Measurements from ENCODE around the gene ZNF526.

ZNF526 gene

DNA sequence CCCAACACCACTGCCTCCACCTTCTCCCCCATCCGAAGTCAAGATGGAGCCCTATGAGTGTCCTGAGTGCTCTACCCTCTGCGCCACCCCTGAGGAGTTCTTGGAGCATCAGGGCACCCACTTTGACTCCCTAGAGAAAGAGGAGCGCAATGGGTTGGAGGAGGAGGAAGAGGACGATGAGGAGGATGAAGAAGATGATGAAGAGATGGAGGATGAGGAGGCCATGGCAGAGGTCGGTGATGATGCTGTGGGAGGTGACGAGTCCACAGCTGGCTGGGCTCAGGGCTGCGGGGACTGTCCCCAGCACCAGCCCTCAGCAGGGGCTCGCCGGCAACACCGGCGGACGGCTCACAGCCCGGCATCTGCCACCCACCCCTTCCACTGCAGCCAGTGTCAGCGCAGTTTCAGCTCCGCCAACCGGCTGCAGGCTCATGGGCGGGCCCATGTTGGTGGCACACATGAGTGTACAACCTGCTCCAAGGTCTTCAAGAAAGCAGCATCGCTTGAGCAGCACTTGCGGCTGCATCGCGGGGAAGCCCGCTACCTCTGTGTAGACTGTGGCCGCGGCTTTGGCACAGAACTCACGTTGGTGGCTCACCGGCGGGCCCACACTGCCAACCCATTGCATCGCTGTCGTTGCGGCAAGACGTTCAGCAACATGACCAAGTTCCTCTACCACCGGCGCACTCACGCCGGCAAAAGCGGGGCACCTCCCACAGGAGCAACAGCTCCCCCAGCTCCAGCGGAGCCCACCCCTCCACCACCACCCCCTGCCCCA, 5.0 kb downstream of the ZNF526 start:
- Histone ChIP-seq H3K9me2 (ENCODE audit: low read depth, low read length) (no peaks in the 10 kb centered on the region), H3K79me2 (ENCODE audit: insufficient read depth, low read length) (peaks cover 17% of the 10 kb centered on the region), H4K20me1 (ENCODE audit: insufficient read depth, low read length) (no peaks in the 10 kb centered on the region), H2AFZ (ENCODE audit: low read length) (no peak overlapping the region), H3K9me3 (ENCODE audit: low read length) (no peaks in the 10 kb centered on the region), H3K4me2 (ENCODE audit: low read length) (no peak overlapping the region), H3K36me3 (ENCODE audit: insufficient read depth, low read length) (peaks cover 60% of the 10 kb centered on the region), H3F3A (ENCODE audit: insufficient read depth, low read length) (no peaks in the 10 kb centered on the region), H3K27me3 (ENCODE audit: insufficient read depth, low read length) (no peaks in the 10 kb centered on the region), H3K4me3 (ENCODE audit: low read depth, low read length, poor library complexity, severe bottlenecking) (no peak overlapping the region), H3K27ac (ENCODE audit: low read depth, low read length, poor library complexity, severe bottlenecking) (no peak overlapping the region), H3K9ac (ENCODE audit: low read length) (no peak overlapping the region), H3K4me1 (ENCODE audit: insufficient read depth, low read length, severe bottlenecking) (peaks cover 18% of the 10 kb centered on the region)
- no peak for TF ChIP-seq EZH2 (IDR thresholded peaks at IDR 0.05; ENCODE audit: borderline replicate concordance, low read length)
- TF ChIP-seq, protein P1, sequence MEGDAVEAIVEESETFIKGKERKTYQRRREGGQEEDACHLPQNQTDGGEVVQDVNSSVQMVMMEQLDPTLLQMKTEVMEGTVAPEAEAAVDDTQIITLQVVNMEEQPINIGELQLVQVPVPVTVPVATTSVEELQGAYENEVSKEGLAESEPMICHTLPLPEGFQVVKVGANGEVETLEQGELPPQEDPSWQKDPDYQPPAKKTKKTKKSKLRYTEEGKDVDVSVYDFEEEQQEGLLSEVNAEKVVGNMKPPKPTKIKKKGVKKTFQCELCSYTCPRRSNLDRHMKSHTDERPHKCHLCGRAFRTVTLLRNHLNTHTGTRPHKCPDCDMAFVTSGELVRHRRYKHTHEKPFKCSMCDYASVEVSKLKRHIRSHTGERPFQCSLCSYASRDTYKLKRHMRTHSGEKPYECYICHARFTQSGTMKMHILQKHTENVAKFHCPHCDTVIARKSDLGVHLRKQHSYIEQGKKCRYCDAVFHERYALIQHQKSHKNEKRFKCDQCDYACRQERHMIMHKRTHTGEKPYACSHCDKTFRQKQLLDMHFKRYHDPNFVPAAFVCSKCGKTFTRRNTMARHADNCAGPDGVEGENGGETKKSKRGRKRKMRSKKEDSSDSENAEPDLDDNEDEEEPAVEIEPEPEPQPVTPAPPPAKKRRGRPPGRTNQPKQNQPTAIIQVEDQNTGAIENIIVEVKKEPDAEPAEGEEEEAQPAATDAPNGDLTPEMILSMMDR (IDR thresholded peaks at IDR 0.05; ENCODE audit: low read length), result no peak

DNA sequence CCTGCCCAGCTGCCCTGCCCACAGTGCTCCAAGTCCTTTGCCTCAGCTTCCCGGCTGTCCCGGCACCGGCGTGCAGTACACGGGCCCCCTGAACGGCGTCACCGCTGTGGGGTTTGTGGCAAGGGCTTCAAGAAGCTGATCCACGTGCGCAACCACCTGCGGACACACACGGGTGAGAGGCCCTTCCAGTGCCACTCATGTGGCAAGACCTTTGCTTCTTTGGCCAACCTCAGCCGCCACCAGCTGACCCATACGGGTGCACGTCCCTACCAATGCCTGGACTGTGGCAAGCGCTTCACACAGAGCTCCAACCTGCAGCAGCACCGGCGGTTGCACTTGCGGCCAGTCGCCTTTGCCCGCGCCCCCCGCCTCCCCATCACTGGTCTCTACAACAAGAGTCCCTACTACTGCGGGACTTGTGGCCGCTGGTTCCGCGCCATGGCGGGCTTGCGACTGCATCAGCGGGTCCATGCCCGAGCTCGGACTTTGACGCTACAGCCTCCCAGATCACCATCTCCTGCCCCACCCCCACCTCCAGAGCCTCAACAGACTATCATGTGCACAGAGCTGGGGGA, 5.7 kb downstream of the ZNF526 start:
- no peaks in the 10 kb centered on the region for H4K20me1 ChIP-seq (ENCODE audit: insufficient read depth, low read length)
- H2AFZ ChIP-seq (ENCODE audit: low read length), result no peak overlapping the region
- no peak overlapping the region for H3K4me3 ChIP-seq (ENCODE audit: low read depth, low read length, poor library complexity, severe bottlenecking)
- H3K4me2 ChIP-seq (ENCODE audit: low read length), result no peak overlapping the region
- H3K79me2 ChIP-seq (ENCODE audit: insufficient read depth, low read length), result peaks cover 12% of the 10 kb centered on the region
- H3K9ac ChIP-seq (ENCODE audit: low read length), result no peak overlapping the region
- no peaks in the 10 kb centered on the region for H3K9me3 ChIP-seq (ENCODE audit: low read length)
- peaks cover 17% of the 10 kb centered on the region for H3K4me1 ChIP-seq (ENCODE audit: insufficient read depth, low read length, severe bottlenecking)
- no peak overlapping the region for H3K27ac ChIP-seq (ENCODE audit: low read depth, low read length, poor library complexity, severe bottlenecking)
- no peaks in the 10 kb centered on the region for H3F3A ChIP-seq (ENCODE audit: insufficient read depth, low read length)
- TF ChIP-seq, protein P1 (IDR thresholded peaks at IDR 0.05; ENCODE audit: low read length), result no peak
- TF ChIP-seq EZH2 (IDR thresholded peaks at IDR 0.05; ENCODE audit: borderline replicate concordance, low read length), result no peak
- no peaks in the 10 kb centered on the region for H3K27me3 ChIP-seq (ENCODE audit: insufficient read depth, low read length)
- no peaks in the 10 kb centered on the region for H3K9me2 ChIP-seq (ENCODE audit: low read depth, low read length)
- peaks cover 67% of the 10 kb centered on the region for H3K36me3 ChIP-seq (ENCODE audit: insufficient read depth, low read length)

DNA sequence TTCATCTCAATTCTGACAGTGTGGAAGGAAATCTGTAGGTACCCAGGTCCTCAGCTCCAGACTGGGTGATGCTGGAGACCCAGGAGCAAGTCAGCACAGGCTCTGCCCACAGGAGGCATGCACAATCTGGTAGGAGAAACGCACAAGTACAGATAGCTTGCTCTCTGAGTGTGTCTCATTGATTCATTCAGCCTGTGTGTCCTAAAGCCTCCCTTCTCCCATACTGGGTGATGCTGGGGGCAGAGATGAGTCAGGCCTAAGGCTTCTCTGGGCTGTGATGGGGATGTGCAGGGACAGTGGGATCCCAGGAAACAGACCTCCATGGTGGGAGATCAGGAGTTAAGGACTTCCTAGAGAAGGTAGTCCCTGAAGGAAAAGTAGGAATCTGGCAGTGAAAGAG, 6.8 kb downstream of the ZNF526 start:
- H4K20me1 ChIP-seq (ENCODE audit: insufficient read depth, low read length), result no peaks in the 10 kb centered on the region
- no peaks in the 10 kb centered on the region for H3K27me3 ChIP-seq (ENCODE audit: insufficient read depth, low read length)
- H2AFZ ChIP-seq (ENCODE audit: low read length), result no peak overlapping the region
- TF ChIP-seq, protein P1 (IDR thresholded peaks at IDR 0.05; ENCODE audit: low read length), result no peak
- no peak for TF ChIP-seq EZH2 (IDR thresholded peaks at IDR 0.05; ENCODE audit: borderline replicate concordance, low read length)
- no peak overlapping the region for H3K9ac ChIP-seq (ENCODE audit: low read length)
- no peaks in the 10 kb centered on the region for H3F3A ChIP-seq (ENCODE audit: insufficient read depth, low read length)
- 0 out of 2 replicates have a peak, but pooled peaks cover 4% of the 10 kb centered on the region for H3K79me2 ChIP-seq (ENCODE audit: insufficient read depth, low read length)
- H3K9me2 ChIP-seq (ENCODE audit: low read depth, low read length), result no peaks in the 10 kb centered on the region
- no peak overlapping the region for H3K4me3 ChIP-seq (ENCODE audit: low read depth, low read length, poor library complexity, severe bottlenecking)
- no peak overlapping the region for H3K27ac ChIP-seq (ENCODE audit: low read depth, low read length, poor library complexity, severe bottlenecking)
- H3K36me3 ChIP-seq (ENCODE audit: insufficient read depth, low read length), result peaks cover 78% of the 10 kb centered on the region
- no peaks in the 10 kb centered on the region for H3K9me3 ChIP-seq (ENCODE audit: low read length)
- peaks cover 11% of the 10 kb centered on the region for H3K4me1 ChIP-seq (ENCODE audit: insufficient read depth, low read length, severe bottlenecking)
- no peak overlapping the region for H3K4me2 ChIP-seq (ENCODE audit: low read length)
